Tibial nerve (tissue), 4 donors: ENCODE results near the gene TDRD9. TPM values are rescaled to one million over a fixed set of nuclear protein-coding genes. Genes with fewer than 3 reads are reported as not detected.
"Not testable (repeated sequence)": the region's sequence is repeated elsewhere in the genome, so short reads cannot be mapped to it uniquely, and the experiment has no call there.

Experiments used
- DNase-seq, 2 donors: peaks; one replicate each; pipeline ENCODE4 v3.0.0-alpha.2; 2019; ENCODE audit warnings: low spot score in 2 of 2
- H3K27ac ChIP-seq, 4 donors: fragments of 200-600 bp; sonication (generic) in 3 of 4; one replicate each; pipeline ENCODE4 v1.5.1; 2017 to 2019; ENCODE audit warnings: mild to moderate bottlenecking in 1 of 4
- H3K27me3 ChIP-seq, 2 donors: fragments of 200-600 bp; sonication (generic) in 1 of 2; one replicate each; pipeline versions ENCODE4 v1.5.1 to v1.6.0; 2017 to 2019
- H3K36me3 ChIP-seq, 3 donors: fragments of 200-600 bp; sonication (generic); one replicate each; pipeline ENCODE4 v1.5.1; 2018 to 2019
- H3K4me1 ChIP-seq, 4 donors: fragments of 200-600 bp; sonication (generic) in 3 of 4; one replicate each; pipeline ENCODE4 v1.5.1; 2017 to 2019
- H3K4me3 ChIP-seq, 4 donors: fragments of 200-600 bp; sonication (generic) in 3 of 4; one replicate each; pipeline ENCODE4 v1.5.1; 2017 to 2019; ENCODE audit warnings: mild to moderate bottlenecking in 1 of 4, moderate library complexity in 1 of 4
- H3K9me3 ChIP-seq, 4 donors: fragments of 200-600 bp; sonication (generic) in 3 of 4; one replicate each; pipeline ENCODE4 v1.5.1; 2017 to 2019
- CTCF ChIP-seq, 5 experiments: fragments of 200-600 bp in 3 of 5; fragments of 450-650 bp in 2 of 5; sonication (generic) in 3 of 5; IDR thresholded peaks; one replicate each; pipeline ENCODE4 v1.5.1; 2016 to 2019; ENCODE audit warnings: antibody characterized with exemption in 5 of 5, mild to moderate bottlenecking in 3 of 5, moderate library complexity in 2 of 5
- EP300 ChIP-seq, 2 donors: sonication (generic); formaldehyde crosslinking; IDR thresholded peaks; one replicate each; pipeline ENCODE4 v1.6.1; 2017; ENCODE audit warnings: antibody characterized with exemption in 2 of 2, mild to moderate bottlenecking in 1 of 2
- POLR2A ChIP-seq, 2 donors: fragments of 450-650 bp; IDR thresholded peaks; one replicate each; pipeline ENCODE4 v1.6.1; 2017; ENCODE audit warnings: antibody characterized with exemption in 2 of 2, mild to moderate bottlenecking in 2 of 2, moderate library complexity in 2 of 2
- WGBS, 2 donors: methylation state at CpG; one replicate each; pipeline ENCODE4 v1.1.5; 2018; 5-methylcytosine and 5-hydroxymethylcytosine counted together
- total RNA-seq, 4 donors: library from RNA; depleted of rRNA; stranded (reverse); fragments of >200 nt; gene quantifications; one replicate each; pipeline ENCODE4 v1.1.0, GENCODE V29; 2016

Gene TDRD9
- total RNA-seq, 4 donors from 2014 or later, result under 0.01 to 1.9 (median 1.4) TPM

- Histone ChIP-seq H3K4me3 (no peak overlapping the region), H3K9me3 (no peaks in the 10 kb centered on the region), H3K27ac (no peak overlapping the region), H3K4me1 (no peaks in the 10 kb centered on the region), H3K36me3 (no peaks in the 10 kb centered on the region), H3K27me3 (peaks cover 0 to 6% of the 10 kb centered on the region in 2 donors)
- DNase-seq, result no peak
- TF ChIP-seq EP300 (IDR thresholded peaks at IDR 0.05) (no peak), POLR2A (IDR thresholded peaks at IDR 0.05) (no peak), CTCF (IDR thresholded peaks at IDR 0.05) (no peak)
These were observed 38.4 kb downstream of the TDRD9 start for GRCh38 chr14:103966631-103967030.

- DNase-seq, result no peak
- no peaks in the 10 kb centered on the region for H3K36me3 ChIP-seq
- 62 to 69% methylated on average over 3 to 4 of the region's 4 CpGs for WGBS, 2 donors
- H3K27me3 ChIP-seq, result peaks cover 0 to 6% of the 10 kb centered on the region in 2 donors
- no peaks in the 10 kb centered on the region for H3K4me1 ChIP-seq
- H3K4me3 ChIP-seq, result no peak overlapping the region
- TF ChIP-seq EP300 (IDR thresholded peaks at IDR 0.05) (no peak), POLR2A (IDR thresholded peaks at IDR 0.05) (no peak), CTCF (IDR thresholded peaks at IDR 0.05) (no peak)
- no peaks in the 10 kb centered on the region for H3K9me3 ChIP-seq
- H3K27ac ChIP-seq, result no peak overlapping the region
These were observed 41.7 kb downstream of the TDRD9 start for GRCh38 chr14:103969961-103970360.

GRCh38 chr14:103973354-103973753 is 45.1 kb downstream of the TDRD9 start:
- TF ChIP-seq POLR2A (IDR thresholded peaks at IDR 0.05) (no peak), CTCF (IDR thresholded peaks at IDR 0.05) (no peak), EP300 (IDR thresholded peaks at IDR 0.05) (no peak)
- 25 to 29% methylated on average over 4 of the region's 4 CpGs for WGBS, 2 donors
- Histone ChIP-seq H3K27me3 (peaks cover 0 to 6% of the 10 kb centered on the region in 2 donors), H3K4me1 (no peaks in the 10 kb centered on the region), H3K36me3 (no peaks in the 10 kb centered on the region), H3K4me3 (no peak overlapping the region), H3K9me3 (no peaks in the 10 kb centered on the region), H3K27ac (no peak overlapping the region)
- DNase-seq, result no peak

GRCh38 chr14:103974575-103974974 is 46.3 kb downstream of the TDRD9 start:
- no peak overlapping the region for H3K4me3 ChIP-seq
- H3K27me3 ChIP-seq, result peaks cover 0 to 6% of the 10 kb centered on the region in 2 donors
- no peak overlapping the region for H3K27ac ChIP-seq
- 80 to 81% methylated on average over 2 of the region's 2 CpGs for WGBS, 2 donors
- H3K36me3 ChIP-seq, result no peaks in the 10 kb centered on the region
- TF ChIP-seq CTCF (IDR thresholded peaks at IDR 0.05), result no peak
- TF ChIP-seq POLR2A (IDR thresholded peaks at IDR 0.05), result no peak
- TF ChIP-seq EP300 (IDR thresholded peaks at IDR 0.05), result no peak
- H3K4me1 ChIP-seq, result no peaks in the 10 kb centered on the region
- no peak for DNase-seq
- no peaks in the 10 kb centered on the region for H3K9me3 ChIP-seq

- 44 to 51% methylated on average over 14 of the region's 14 CpGs for WGBS, 2 donors
- TF ChIP-seq CTCF (IDR thresholded peaks at IDR 0.05), result peak; percentile 60 to 68 (median 63)
- DNase-seq, result peak; percentile 28 to 45
These were observed 52.5 kb downstream of the TDRD9 start for GRCh38 chr14:103980623-103981238.

More at GRCh38 chr14:103980623-103981238, 52.5 kb downstream of the TDRD9 start:
- H3K4me1 ChIP-seq, H3K4me3 ChIP-seq, H3K27me3 ChIP-seq, H3K9me3 ChIP-seq, H3K27ac ChIP-seq, H3K36me3 ChIP-seq: not testable (repeated sequence)
